ENCODE data around the gene OR8S1. TPM values are rescaled to one million over a fixed set of nuclear protein-coding genes. Genes with fewer than 3 reads are reported as not detected.

OR8S1 gene
- total RNA-seq: not detected
- long read RNA-seq: 0 reads

- no peaks in the 10 kb centered on the region for H3K9me3 ChIP-seq
- H3K27me3 ChIP-seq: no peaks in the 10 kb centered on the region
- no peak within 1 kb of the TSS for H3K27ac ChIP-seq
- no peaks in the 10 kb centered on the region for H3K36me3 ChIP-seq
- intact Hi-C loops (cut with DNase I): no loop called here
- TF ChIP-seq CTCF (IDR thresholded peaks at IDR 0.05) (no peak), POLR2A (IDR thresholded peaks at IDR 0.05) (no peak)
- H3K4me1 ChIP-seq: no peaks in the 10 kb centered on the region
- ATAC-seq: no peak
- WGBS (ENCODE audit: insufficient coverage, low coverage, low lambda C conversion rate, missing lambda C conversion rate): 58% methylated on average over 3 of the region's 5 CpGs
- DNase-seq: no peak
- no peak within 1 kb of the TSS for H3K4me3 ChIP-seq
These were observed at the start of gene OR8S1 for GRCh38 chr12:48525332-48525731. TSS of gene OR8S1 (plus strand) at chr12:48525632. CDS start at chr12:48525632, 0 bp downstream.

GRCh38 chr12:48482198-48482597 is 43.2 kb upstream of the OR8S1 start, which contains the start of gene C12orf54:
TSS of gene C12orf54 (plus strand) at chr12:48482498. CDS start at chr12:48483297, 799 bp downstream.
- TF ChIP-seq CTCF (IDR thresholded peaks at IDR 0.05) (no peak), POLR2A (IDR thresholded peaks at IDR 0.05) (no peak)
- intact Hi-C loops (cut with DNase I): no loop called here
- no peaks in the 10 kb centered on the region for H3K4me1 ChIP-seq
- WGBS (ENCODE audit: insufficient coverage, low coverage, low lambda C conversion rate, missing lambda C conversion rate): 60% methylated on average over 2 of the region's 2 CpGs
- H3K27ac ChIP-seq: no peak within 1 kb of the TSS
- no peak within 1 kb of the TSS for H3K4me3 ChIP-seq
- H3K9me3 ChIP-seq: no peaks in the 10 kb centered on the region
- H3K36me3 ChIP-seq: no peaks in the 10 kb centered on the region
- ATAC-seq: no peak
- no peak for DNase-seq
- H3K27me3 ChIP-seq: no peaks in the 10 kb centered on the region

- no peaks in the 10 kb centered on the region for H3K36me3 ChIP-seq
- H3K27me3 ChIP-seq: no peaks in the 10 kb centered on the region
- TF ChIP-seq CTCF (IDR thresholded peaks at IDR 0.05) (no peak), POLR2A (IDR thresholded peaks at IDR 0.05) (no peak)
- no peak for ATAC-seq
- intact Hi-C loops (cut with DNase I): no loop called here
- no peaks in the 10 kb centered on the region for H3K4me1 ChIP-seq
- H3K4me3 ChIP-seq: no peak overlapping the region
- WGBS (ENCODE audit: insufficient coverage, low coverage, low lambda C conversion rate, missing lambda C conversion rate): 85% methylated on average over 3 of the region's 3 CpGs
- H3K27ac ChIP-seq: no peak overlapping the region
- DNase-seq: no peak
- H3K9me3 ChIP-seq: no peaks in the 10 kb centered on the region
These were observed 42.5 kb upstream of the OR8S1 start for GRCh38 chr12:48482930-48483329.

GRCh38 chr12:48486261-48486660 is 39.2 kb upstream of the OR8S1 start:
- no peak for DNase-seq
- TF ChIP-seq CTCF (IDR thresholded peaks at IDR 0.05) (no peak), POLR2A (IDR thresholded peaks at IDR 0.05) (no peak)
- Histone ChIP-seq H3K4me3 (no peak overlapping the region), H3K4me1 (no peaks in the 10 kb centered on the region), H3K36me3 (no peaks in the 10 kb centered on the region), H3K9me3 (no peaks in the 10 kb centered on the region), H3K27me3 (no peaks in the 10 kb centered on the region), H3K27ac (no peak overlapping the region)
- no peak for ATAC-seq
- 40% methylated on average over 1 of the region's 2 CpGs for WGBS (ENCODE audit: insufficient coverage, low coverage, low lambda C conversion rate, missing lambda C conversion rate)
- intact Hi-C loops (cut with DNase I): no loop called here

- ATAC-seq (no peak), DNase-seq (no peak)
- intact Hi-C loops (cut with DNase I): no loop called here
- no peaks in the 10 kb centered on the region for H3K9me3 ChIP-seq
- TF ChIP-seq POLR2A (IDR thresholded peaks at IDR 0.05) (no peak), CTCF (IDR thresholded peaks at IDR 0.05) (no peak)
- H3K36me3 ChIP-seq: no peaks in the 10 kb centered on the region
- no peak overlapping the region for H3K4me3 ChIP-seq
- no peaks in the 10 kb centered on the region for H3K4me1 ChIP-seq
- WGBS (ENCODE audit: insufficient coverage, low coverage, low lambda C conversion rate, missing lambda C conversion rate): 58% methylated on average over 4 of the region's 5 CpGs
- no peaks in the 10 kb centered on the region for H3K27me3 ChIP-seq
- H3K27ac ChIP-seq: no peak overlapping the region
These were observed 38.8 kb upstream of the OR8S1 start for GRCh38 chr12:48486679-48487078.
